ENCODE results near the gene ESRRB. TPM values are rescaled to one million over a fixed set of nuclear protein-coding genes. Genes with fewer than 3 reads are reported as not detected.

The ESRRB gene
- total RNA-seq, 1 experiment from 2014 or later = 1.9 TPM

GRCh38 chr14:76498976-76499375 is 123.0 kb downstream of the ESRRB start:
- Histone ChIP-seq H3K27me3 (ENCODE audit: control insufficient read depth, insufficient read depth, low read length) (no peaks in the 10 kb centered on the region), H3K4me3 (ENCODE audit: insufficient read depth, low read depth, low read length) (no peak overlapping the region), H3K36me3 (replicated peaks; ENCODE audit: control insufficient read depth, insufficient read depth, low read length) (no peaks in the 10 kb centered on the region)
- no peak for DNase-seq

- DNase-seq = no peak
- no peak overlapping the region for H3K4me3 ChIP-seq (ENCODE audit: insufficient read depth, low read depth, low read length)
- H3K27me3 ChIP-seq (ENCODE audit: control insufficient read depth, insufficient read depth, low read length) = no peaks in the 10 kb centered on the region
- no peaks in the 10 kb centered on the region for H3K36me3 ChIP-seq (replicated peaks; ENCODE audit: control insufficient read depth, insufficient read depth, low read length)
Observed at GRCh38 chr14:76499399-76499798, 123.5 kb downstream of the ESRRB start.

GRCh38 chr14:76500011-76500410 is 124.1 kb downstream of the ESRRB start:
- DNase-seq = no peak
- Histone ChIP-seq H3K27me3 (ENCODE audit: control insufficient read depth, insufficient read depth, low read length) (no peaks in the 10 kb centered on the region), H3K4me3 (ENCODE audit: insufficient read depth, low read depth, low read length) (no peak overlapping the region), H3K36me3 (replicated peaks; ENCODE audit: control insufficient read depth, insufficient read depth, low read length) (no peaks in the 10 kb centered on the region)

GRCh38 chr14:76500480-76500879 is 124.5 kb downstream of the ESRRB start:
- no peaks in the 10 kb centered on the region for H3K27me3 ChIP-seq (ENCODE audit: control insufficient read depth, insufficient read depth, low read length)
- H3K4me3 ChIP-seq (ENCODE audit: insufficient read depth, low read depth, low read length) = no peak overlapping the region
- no peak for DNase-seq
- H3K36me3 ChIP-seq (replicated peaks; ENCODE audit: control insufficient read depth, insufficient read depth, low read length) = no peaks in the 10 kb centered on the region

GRCh38 chr14:76501156-76501720 is 125.3 kb downstream of the ESRRB start:
- Histone ChIP-seq H3K27me3 (ENCODE audit: control insufficient read depth, insufficient read depth, low read length) (no peaks in the 10 kb centered on the region), H3K36me3 (replicated peaks; ENCODE audit: control insufficient read depth, insufficient read depth, low read length) (no peaks in the 10 kb centered on the region), H3K4me3 (ENCODE audit: insufficient read depth, low read depth, low read length) (no peak overlapping the region)
- no peak for DNase-seq

GRCh38 chr14:76502219-76502618 is 126.3 kb downstream of the ESRRB start:
- H3K27me3 ChIP-seq (ENCODE audit: control insufficient read depth, insufficient read depth, low read length) = no peaks in the 10 kb centered on the region
- H3K36me3 ChIP-seq (replicated peaks; ENCODE audit: control insufficient read depth, insufficient read depth, low read length) = no peaks in the 10 kb centered on the region
- no peak for DNase-seq
- no peak overlapping the region for H3K4me3 ChIP-seq (ENCODE audit: insufficient read depth, low read depth, low read length)

GRCh38 chr14:76502638-76503037 is 126.7 kb downstream of the ESRRB start:
- Histone ChIP-seq H3K27me3 (ENCODE audit: control insufficient read depth, insufficient read depth, low read length) (no peaks in the 10 kb centered on the region), H3K4me3 (ENCODE audit: insufficient read depth, low read depth, low read length) (no peak overlapping the region), H3K36me3 (replicated peaks; ENCODE audit: control insufficient read depth, insufficient read depth, low read length) (no peaks in the 10 kb centered on the region)
- no peak for DNase-seq

GRCh38 chr14:76509311-76509710 is 133.4 kb downstream of the ESRRB start:
- DNase-seq = no peak
- Histone ChIP-seq H3K36me3 (replicated peaks; ENCODE audit: control insufficient read depth, insufficient read depth, low read length) (no peaks in the 10 kb centered on the region), H3K27me3 (ENCODE audit: control insufficient read depth, insufficient read depth, low read length) (no peaks in the 10 kb centered on the region), H3K4me3 (ENCODE audit: insufficient read depth, low read depth, low read length) (no peak overlapping the region)

GRCh38 chr14:76510181-76510580 is 134.2 kb downstream of the ESRRB start:
- H3K36me3 ChIP-seq (replicated peaks; ENCODE audit: control insufficient read depth, insufficient read depth, low read length) = no peaks in the 10 kb centered on the region
- no peak for DNase-seq
- no peak overlapping the region for H3K4me3 ChIP-seq (ENCODE audit: insufficient read depth, low read depth, low read length)
- no peaks in the 10 kb centered on the region for H3K27me3 ChIP-seq (ENCODE audit: control insufficient read depth, insufficient read depth, low read length)

GRCh38 chr14:76514213-76514998 is 138.5 kb downstream of the ESRRB start:
- no peak for DNase-seq
- Histone ChIP-seq H3K4me3 (ENCODE audit: insufficient read depth, low read depth, low read length) (no peak overlapping the region), H3K36me3 (replicated peaks; ENCODE audit: control insufficient read depth, insufficient read depth, low read length) (no peaks in the 10 kb centered on the region), H3K27me3 (ENCODE audit: control insufficient read depth, insufficient read depth, low read length) (no peaks in the 10 kb centered on the region)

GRCh38 chr14:76516884-76517283 is 140.9 kb downstream of the ESRRB start:
- no peak overlapping the region for H3K4me3 ChIP-seq (ENCODE audit: insufficient read depth, low read depth, low read length)
- no peaks in the 10 kb centered on the region for H3K36me3 ChIP-seq (replicated peaks; ENCODE audit: control insufficient read depth, insufficient read depth, low read length)
- DNase-seq = no peak
- no peaks in the 10 kb centered on the region for H3K27me3 ChIP-seq (ENCODE audit: control insufficient read depth, insufficient read depth, low read length)

- H3K36me3 ChIP-seq (replicated peaks; ENCODE audit: control insufficient read depth, insufficient read depth, low read length) = no peaks in the 10 kb centered on the region
- DNase-seq = no peak
- no peak overlapping the region for H3K4me3 ChIP-seq (ENCODE audit: insufficient read depth, low read depth, low read length)
- no peaks in the 10 kb centered on the region for H3K27me3 ChIP-seq (ENCODE audit: control insufficient read depth, insufficient read depth, low read length)
Observed at GRCh38 chr14:76518366-76518765, 142.4 kb downstream of the ESRRB start.

- no peaks in the 10 kb centered on the region for H3K27me3 ChIP-seq (ENCODE audit: control insufficient read depth, insufficient read depth, low read length)
- no peak for DNase-seq
- no peaks in the 10 kb centered on the region for H3K36me3 ChIP-seq (replicated peaks; ENCODE audit: control insufficient read depth, insufficient read depth, low read length)
- H3K4me3 ChIP-seq (ENCODE audit: insufficient read depth, low read depth, low read length) = no peak overlapping the region
Observed at GRCh38 chr14:76525106-76525821, 149.3 kb downstream of the ESRRB start.

- no peak overlapping the region for H3K4me3 ChIP-seq (ENCODE audit: insufficient read depth, low read depth, low read length)
- no peaks in the 10 kb centered on the region for H3K27me3 ChIP-seq (ENCODE audit: control insufficient read depth, insufficient read depth, low read length)
- H3K36me3 ChIP-seq (replicated peaks; ENCODE audit: control insufficient read depth, insufficient read depth, low read length) = no peaks in the 10 kb centered on the region
- no peak for DNase-seq
Observed at GRCh38 chr14:76531085-76531484, 155.1 kb downstream of the ESRRB start.

GRCh38 chr14:76531821-76532318 is 155.9 kb downstream of the ESRRB start:
- H3K4me3 ChIP-seq (ENCODE audit: insufficient read depth, low read depth, low read length) = no peak overlapping the region
- H3K36me3 ChIP-seq (replicated peaks; ENCODE audit: control insufficient read depth, insufficient read depth, low read length) = no peaks in the 10 kb centered on the region
- no peak for DNase-seq
- no peaks in the 10 kb centered on the region for H3K27me3 ChIP-seq (ENCODE audit: control insufficient read depth, insufficient read depth, low read length)

Measured in H7 (cell line).